Vagina (tissue), 2 donors: Measurements from ENCODE around the gene TMEM150A.

ENCODE experiments used
- CTCF ChIP-seq, 3 experiments: fragments of 450-650 bp in 2 of 3; fragments of 200-600 bp in 1 of 3; sonication (generic) in 1 of 3; IDR thresholded peaks; one replicate each; pipeline ENCODE4 v1.5.1; 2017 to 2019; ENCODE audit warnings: antibody characterized with exemption in 3 of 3, mild to moderate bottlenecking in 2 of 3, moderate library complexity in 2 of 3
- POLR2A ChIP-seq, 2 donors: fragments of 450-650 bp; IDR thresholded peaks; one replicate each; pipeline ENCODE4 v1.6.1; 2017; ENCODE audit warnings: antibody characterized with exemption in 2 of 2, mild to moderate bottlenecking in 2 of 2, moderate library complexity in 2 of 2

GRCh38 chr2:85593023-85593422, 9.5 kb downstream of the TMEM150A start:
- no peak for TF ChIP-seq CTCF (IDR thresholded peaks at IDR 0.05)
- no peak for TF ChIP-seq POLR2A (IDR thresholded peaks at IDR 0.05)
